Neural cell (in vitro differentiated cells): ENCODE results near the gene NADK2. TPM values are rescaled to one million over a fixed set of nuclear protein-coding genes. Genes with fewer than 3 reads are reported as not detected.

Source experiments
- H2AFZ ChIP-seq: fragments of 200-600, 300-800 bp; sonication (generic), shearing (Covaris generic); 2 replicates; pipeline ENCODE4 v1.6.0; 2014; ENCODE audit warnings: low read depth, mild to moderate bottlenecking, antibody characterized with exemption, low read length, moderate library complexity
- H3F3A ChIP-seq: fragments of 200-600 bp; shearing (Covaris generic); 2 replicates; pipeline ENCODE4 v1.6.1; 2016; ENCODE audit warnings: mild to moderate bottlenecking, moderate library complexity, mixed read lengths, antibody characterized with exemption, low read length; ENCODE audit not compliant: insufficient read depth, poor library complexity, severe bottlenecking
- H3K27ac ChIP-seq: fragments of 200-600, 300-800 bp; sonication (generic), shearing (Covaris generic); 2 replicates; pipeline ENCODE4 v1.5.1; 2014; ENCODE audit warnings: mild to moderate bottlenecking, low read length, moderate library complexity
- H3K27me3 ChIP-seq: fragments of 300-800, 200-600 bp; sonication (generic), shearing (Covaris generic); 2 replicates; pipeline ENCODE4 v1.6.0; 2014; ENCODE audit warnings: mild to moderate bottlenecking, low read depth, low read length, moderate library complexity; ENCODE audit not compliant: insufficient read depth
- H3K36me3 ChIP-seq: fragments of 300-800, 200-600 bp; sonication (generic), shearing (Covaris generic); 2 replicates; pipeline ENCODE4 v1.5.1; 2014; ENCODE audit warnings: mild to moderate bottlenecking, antibody characterized with exemption, low read length, moderate library complexity; ENCODE audit not compliant: insufficient read depth
- H3K4me2 ChIP-seq: fragments of 300-800, 200-600 bp; sonication (generic), shearing (Covaris generic); 2 replicates; pipeline ENCODE4 v1.6.0; 2014; ENCODE audit warnings: mild to moderate bottlenecking, low read length
- H3K4me3 ChIP-seq: fragments of 300-800, 200-600 bp; sonication (generic), shearing (Covaris generic); 2 replicates; pipeline ENCODE4 v1.5.1; 2014; ENCODE audit warnings: mild to moderate bottlenecking, low read length, moderate library complexity
- H3K79me2 ChIP-seq: fragments of 200-600 bp; shearing (Covaris generic); replicated peaks from 2 replicates; pipeline ENCODE4 v1.6.0; 2014; ENCODE audit warnings: mild to moderate bottlenecking, low read length, moderate library complexity; ENCODE audit not compliant: insufficient read depth
- H3K9ac ChIP-seq: fragments of 300-800, 200-600 bp; sonication (generic), shearing (Covaris generic); 2 replicates; pipeline ENCODE4 v1.6.1; 2016; ENCODE audit warnings: mild to moderate bottlenecking, low read length, mixed read lengths
- H3K9me2 ChIP-seq: fragments of 200-600 bp; shearing (Covaris generic); 2 replicates; pipeline ENCODE4 v1.6.1; 2016; ENCODE audit warnings: mild to moderate bottlenecking, low read length, mixed read lengths; ENCODE audit not compliant: insufficient read depth
- H3K9me3 ChIP-seq: fragments of 200-600, 300-800 bp; sonication (generic), shearing (Covaris generic); 2 replicates; pipeline ENCODE4 v1.6.1; 2016; ENCODE audit warnings: mild to moderate bottlenecking, mixed run types, low read length, moderate library complexity, mixed read lengths
- H4K20me1 ChIP-seq: fragments of 200-600 bp; shearing (Covaris generic); 2 replicates; pipeline ENCODE4 v1.6.1; 2016; ENCODE audit warnings: mild to moderate bottlenecking, mixed run types; ENCODE audit not compliant: insufficient read depth
- EP300 ChIP-seq: fragments of 450-650 bp; conservative IDR thresholded peaks from 2 replicates; pipeline ENCODE4 v1.6.1; 2014; ENCODE audit warnings: antibody characterized with exemption, mild to moderate bottlenecking, moderate library complexity; ENCODE audit not compliant: poor library complexity, severe bottlenecking
- EZH2 ChIP-seq: fragments of 200-600, 300-800 bp; shearing (Covaris generic), sonication (generic); IDR thresholded peaks from 2 replicates; pipeline ENCODE4 v1.6.1; 2014; ENCODE audit warnings: antibody characterized with exemption, low read length, borderline replicate concordance, mild to moderate bottlenecking; ENCODE audit not compliant: insufficient read depth, poor library complexity, severe bottlenecking
- MXI1 ChIP-seq: fragments of 450-650 bp; conservative IDR thresholded peaks from 2 replicates; pipeline ENCODE4 v1.6.1; 2014; ENCODE audit warnings: antibody characterized with exemption, mild to moderate bottlenecking; ENCODE audit not compliant: poor library complexity, severe bottlenecking
- POLR2AphosphoS5 ChIP-seq: IDR thresholded peaks from 2 replicates; pipeline ENCODE4 v1.6.1; 2012
- RAD21 ChIP-seq: fragments of 450-650 bp; conservative IDR thresholded peaks from 2 replicates; pipeline ENCODE4 v1.6.1; 2014; ENCODE audit warnings: antibody characterized with exemption, mild to moderate bottlenecking, moderate library complexity
- SMC3 ChIP-seq: fragments of 450-650 bp; conservative IDR thresholded peaks from 2 replicates; pipeline ENCODE4 v1.6.1; 2014; ENCODE audit warnings: antibody characterized with exemption, mild to moderate bottlenecking, moderate library complexity; ENCODE audit not compliant: poor library complexity
- TAF1 ChIP-seq: IDR thresholded peaks from 2 replicates; pipeline ENCODE4 v1.6.1; 2012; ENCODE audit warnings: low read depth
- polyA plus RNA-seq: library from polyadenylated mRNA; depleted of rRNA; stranded (reverse); fragments of >200 nt; gene quantifications from 2 replicates; pipeline ENCODE4 v1.2.3, GENCODE V29; 2014
- TF ChIP-seq, protein P1 (sequence below): fragments of 450-650 bp; IDR thresholded peaks from 2 replicates; pipeline ENCODE4 v1.5.1; 2014; ENCODE audit warnings: antibody characterized with exemption, mild to moderate bottlenecking, moderate library complexity; ENCODE audit not compliant: poor library complexity, severe bottlenecking
- TF ChIP-seq, protein P2 (sequence below): IDR thresholded peaks from 2 replicates; pipeline ENCODE4 v1.6.1; 2012; ENCODE audit warnings: borderline replicate concordance

NADK2 gene
- polyA plus RNA-seq, 1 donor from 2014 or later: 66.8 TPM

DNA sequence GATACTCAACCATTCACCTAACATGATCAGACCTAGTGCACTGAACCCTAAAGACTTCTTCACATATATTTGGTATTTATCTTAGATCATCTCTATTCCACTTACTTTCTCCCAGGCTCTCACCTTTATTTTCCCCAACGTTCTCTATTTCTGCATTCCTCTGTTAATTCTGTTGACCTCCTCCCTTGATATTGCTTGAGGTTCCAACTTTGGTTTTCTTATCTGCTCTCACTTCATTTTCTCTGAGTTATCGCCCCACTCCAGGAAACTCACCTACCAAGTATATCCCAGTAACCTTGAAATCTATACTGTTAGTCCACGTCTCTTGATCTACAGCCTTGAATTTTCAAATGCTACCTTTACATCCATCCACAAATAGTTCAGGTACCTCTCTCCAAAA, 9.2 kb downstream of the NADK2 start:
- no peaks in the 10 kb centered on the region for H3K27me3 ChIP-seq

DNA sequence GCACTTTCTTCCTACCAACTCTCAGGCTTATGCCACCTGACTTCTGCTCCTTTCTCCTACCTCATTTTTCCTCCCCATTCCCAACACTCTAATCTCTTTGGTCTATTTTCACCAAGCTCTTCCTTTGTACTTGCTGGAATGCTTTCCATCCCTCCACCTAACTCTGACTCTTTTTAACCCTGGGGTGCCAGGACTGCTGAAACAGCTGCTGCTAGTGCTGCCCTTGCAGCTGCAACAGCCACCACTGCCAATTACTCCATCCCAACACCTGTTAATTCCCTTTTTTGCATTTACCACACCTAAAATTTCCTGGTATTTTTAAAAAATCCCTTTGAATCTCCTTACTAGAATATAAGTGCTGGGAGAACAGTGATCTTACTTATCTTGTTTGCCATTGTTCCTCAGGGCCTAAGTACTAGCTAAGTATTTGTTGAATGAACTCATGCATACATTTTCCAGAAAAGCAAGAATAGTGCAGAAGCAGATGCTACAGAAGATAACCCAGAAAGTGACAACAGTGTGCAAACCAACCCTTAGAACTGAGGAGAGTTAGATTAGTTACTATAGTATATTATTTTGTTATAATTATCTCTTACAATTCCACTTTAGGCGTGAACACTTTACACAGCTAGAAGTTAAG, 11.5 kb downstream of the NADK2 start:
- Histone ChIP-seq H4K20me1 (no peaks in the 10 kb centered on the region), H2AFZ (no peak overlapping the region), H3K9me2 (no peaks in the 10 kb centered on the region), H3K27me3 (no peaks in the 10 kb centered on the region), H3K4me3 (no peak overlapping the region), H3F3A (no peaks in the 10 kb centered on the region), H3K4me2 (no peak overlapping the region), H3K9me3 (no peaks in the 10 kb centered on the region), H3K79me2 (no peaks in the 10 kb centered on the region), H3K36me3 (peaks cover under 1% of the 10 kb centered on the region), H3K27ac (no peak overlapping the region), H3K9ac (no peak overlapping the region)
- no peak for TF ChIP-seq RAD21
- no peak for TF ChIP-seq POLR2AphosphoS5
- no peak for TF ChIP-seq EP300
- TF ChIP-seq TAF1: no peak
- no peak for TF ChIP-seq EZH2
- TF ChIP-seq, protein P1, sequence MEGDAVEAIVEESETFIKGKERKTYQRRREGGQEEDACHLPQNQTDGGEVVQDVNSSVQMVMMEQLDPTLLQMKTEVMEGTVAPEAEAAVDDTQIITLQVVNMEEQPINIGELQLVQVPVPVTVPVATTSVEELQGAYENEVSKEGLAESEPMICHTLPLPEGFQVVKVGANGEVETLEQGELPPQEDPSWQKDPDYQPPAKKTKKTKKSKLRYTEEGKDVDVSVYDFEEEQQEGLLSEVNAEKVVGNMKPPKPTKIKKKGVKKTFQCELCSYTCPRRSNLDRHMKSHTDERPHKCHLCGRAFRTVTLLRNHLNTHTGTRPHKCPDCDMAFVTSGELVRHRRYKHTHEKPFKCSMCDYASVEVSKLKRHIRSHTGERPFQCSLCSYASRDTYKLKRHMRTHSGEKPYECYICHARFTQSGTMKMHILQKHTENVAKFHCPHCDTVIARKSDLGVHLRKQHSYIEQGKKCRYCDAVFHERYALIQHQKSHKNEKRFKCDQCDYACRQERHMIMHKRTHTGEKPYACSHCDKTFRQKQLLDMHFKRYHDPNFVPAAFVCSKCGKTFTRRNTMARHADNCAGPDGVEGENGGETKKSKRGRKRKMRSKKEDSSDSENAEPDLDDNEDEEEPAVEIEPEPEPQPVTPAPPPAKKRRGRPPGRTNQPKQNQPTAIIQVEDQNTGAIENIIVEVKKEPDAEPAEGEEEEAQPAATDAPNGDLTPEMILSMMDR: no peak
- TF ChIP-seq, protein P2, sequence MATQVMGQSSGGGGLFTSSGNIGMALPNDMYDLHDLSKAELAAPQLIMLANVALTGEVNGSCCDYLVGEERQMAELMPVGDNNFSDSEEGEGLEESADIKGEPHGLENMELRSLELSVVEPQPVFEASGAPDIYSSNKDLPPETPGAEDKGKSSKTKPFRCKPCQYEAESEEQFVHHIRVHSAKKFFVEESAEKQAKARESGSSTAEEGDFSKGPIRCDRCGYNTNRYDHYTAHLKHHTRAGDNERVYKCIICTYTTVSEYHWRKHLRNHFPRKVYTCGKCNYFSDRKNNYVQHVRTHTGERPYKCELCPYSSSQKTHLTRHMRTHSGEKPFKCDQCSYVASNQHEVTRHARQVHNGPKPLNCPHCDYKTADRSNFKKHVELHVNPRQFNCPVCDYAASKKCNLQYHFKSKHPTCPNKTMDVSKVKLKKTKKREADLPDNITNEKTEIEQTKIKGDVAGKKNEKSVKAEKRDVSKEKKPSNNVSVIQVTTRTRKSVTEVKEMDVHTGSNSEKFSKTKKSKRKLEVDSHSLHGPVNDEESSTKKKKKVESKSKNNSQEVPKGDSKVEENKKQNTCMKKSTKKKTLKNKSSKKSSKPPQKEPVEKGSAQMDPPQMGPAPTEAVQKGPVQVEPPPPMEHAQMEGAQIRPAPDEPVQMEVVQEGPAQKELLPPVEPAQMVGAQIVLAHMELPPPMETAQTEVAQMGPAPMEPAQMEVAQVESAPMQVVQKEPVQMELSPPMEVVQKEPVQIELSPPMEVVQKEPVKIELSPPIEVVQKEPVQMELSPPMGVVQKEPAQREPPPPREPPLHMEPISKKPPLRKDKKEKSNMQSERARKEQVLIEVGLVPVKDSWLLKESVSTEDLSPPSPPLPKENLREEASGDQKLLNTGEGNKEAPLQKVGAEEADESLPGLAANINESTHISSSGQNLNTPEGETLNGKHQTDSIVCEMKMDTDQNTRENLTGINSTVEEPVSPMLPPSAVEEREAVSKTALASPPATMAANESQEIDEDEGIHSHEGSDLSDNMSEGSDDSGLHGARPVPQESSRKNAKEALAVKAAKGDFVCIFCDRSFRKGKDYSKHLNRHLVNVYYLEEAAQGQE: no peak
- no peak for TF ChIP-seq SMC3
- no peak for TF ChIP-seq MXI1

More for the DNA sequence above, 9.2 kb downstream of the NADK2 start:
- H3K36me3 ChIP-seq: no peaks in the 10 kb centered on the region
- H4K20me1 ChIP-seq: no peaks in the 10 kb centered on the region
- no peaks in the 10 kb centered on the region for H3K9me2 ChIP-seq
- H3K4me2 ChIP-seq: no peak overlapping the region
- H3K9me3 ChIP-seq: no peaks in the 10 kb centered on the region
- H3K4me3 ChIP-seq: no peak overlapping the region
- H3F3A ChIP-seq: no peaks in the 10 kb centered on the region
- no peak overlapping the region for H3K27ac ChIP-seq
- H2AFZ ChIP-seq: no peak overlapping the region
- H3K9ac ChIP-seq: no peak overlapping the region
- peaks cover 6% of the 10 kb centered on the region for H3K79me2 ChIP-seq
- TF ChIP-seq RAD21 (no peak), EZH2 (no peak)
- TF ChIP-seq, protein P1: no peak
